Ishikawa (cell line): ENCODE data around the gene MBOAT2.

Experiments used
- CEBPB ChIP-seq: IDR thresholded peaks from 2 replicates; pipeline ENCODE4 v1.6.1; 2012
- CREB1 ChIP-seq: IDR thresholded peaks from 2 replicates; pipeline ENCODE4 v1.6.1; 2012; ENCODE audit warnings: low read depth
- EGR1 ChIP-seq: IDR thresholded peaks from 2 replicates; pipeline ENCODE4 v1.6.1; 2012
- EP300 ChIP-seq: IDR thresholded peaks from 2 replicates; pipeline ENCODE4 v1.6.1; 2012; ENCODE audit warnings: borderline replicate concordance
- FOXM1 ChIP-seq: IDR thresholded peaks from 2 replicates; pipeline ENCODE4 v1.6.1; 2012; ENCODE audit warnings: low read depth, borderline replicate concordance
- MAX ChIP-seq: IDR thresholded peaks from 2 replicates; pipeline ENCODE4 v1.6.1; 2012
- NFIC ChIP-seq: IDR thresholded peaks from 2 replicates; pipeline ENCODE4 v1.6.1; 2012
- RAD21 ChIP-seq: IDR thresholded peaks from 2 replicates; pipeline ENCODE4 v1.6.1; 2012; ENCODE audit warnings: low read depth
- REST ChIP-seq: IDR thresholded peaks from 2 replicates; pipeline ENCODE4 v1.6.1; 2012; ENCODE audit warnings: low read depth, mild to moderate bottlenecking
- TAF1 ChIP-seq: IDR thresholded peaks from 2 replicates; pipeline ENCODE4 v1.6.1; 2012; ENCODE audit warnings: low read depth, mild to moderate bottlenecking
- TCF12 ChIP-seq: IDR thresholded peaks from 2 replicates; pipeline ENCODE4 v1.6.1; 2012; ENCODE audit warnings: low read depth
- TEAD4 ChIP-seq: IDR thresholded peaks from 2 replicates; pipeline ENCODE4 v1.6.1; 2012
- USF1 ChIP-seq: IDR thresholded peaks from 2 replicates; pipeline ENCODE4 v1.6.1; 2012
- YY1 ChIP-seq: IDR thresholded peaks from 2 replicates; pipeline ENCODE4 v1.6.1; 2012; ENCODE audit warnings: low read depth
- ZBTB7A ChIP-seq: IDR thresholded peaks from 2 replicates; pipeline ENCODE4 v1.6.1; 2012; ENCODE audit warnings: low read depth

MBOAT2 gene

DNA sequence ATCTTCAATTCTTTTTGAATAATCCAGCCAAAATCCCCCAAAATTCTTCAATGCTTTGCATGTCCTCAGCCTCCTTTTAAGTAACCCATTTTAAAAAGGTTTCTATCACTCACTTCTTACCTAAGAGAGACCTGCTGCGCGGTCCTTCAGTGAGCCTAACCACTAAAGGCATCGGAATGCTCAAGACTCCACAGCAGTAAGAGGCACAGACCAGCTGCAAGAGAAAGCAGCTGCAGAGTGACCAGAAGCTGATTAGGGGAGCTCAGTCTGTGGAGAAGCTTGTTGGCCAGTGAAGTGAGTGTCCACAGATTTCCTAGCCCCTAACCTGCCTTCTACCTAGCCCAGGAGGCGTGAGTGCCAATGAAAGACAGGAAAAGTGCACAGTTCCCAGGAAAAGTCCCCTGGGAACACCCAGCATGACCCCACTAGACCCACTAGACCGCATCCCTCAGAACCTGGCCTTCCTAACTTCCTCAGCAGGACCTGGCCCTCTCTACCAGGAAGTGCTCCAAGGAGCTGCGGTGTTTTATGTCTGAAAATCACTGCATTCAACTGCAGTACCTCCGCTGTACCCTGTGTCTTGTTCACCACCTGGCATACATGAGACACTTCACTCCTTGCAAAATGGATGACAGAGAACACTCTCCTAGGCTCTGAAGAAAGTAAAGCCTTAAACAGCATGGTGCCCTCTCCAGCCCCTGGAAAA lies 10.1 kb downstream of the MBOAT2 start:
- TF ChIP-seq FOXM1, result no peak
- no peak for TF ChIP-seq TAF1
- TF ChIP-seq MAX, result no peak
- no peak for TF ChIP-seq USF1
- no peak for TF ChIP-seq EGR1
- TF ChIP-seq TEAD4, result no peak
- TF ChIP-seq CEBPB, result no peak
- no peak for TF ChIP-seq YY1
- no peak for TF ChIP-seq REST
- no peak for TF ChIP-seq ZBTB7A
- TF ChIP-seq EP300, result no peak
- TF ChIP-seq TCF12, result no peak
- TF ChIP-seq RAD21, result no peak
- no peak for TF ChIP-seq NFIC

- TF ChIP-seq CREB1 (no peak), RAD21 (no peak), REST (no peak), MAX (no peak), TCF12 (no peak), TAF1 (no peak), USF1 (no peak)
Observed at GRCh38 chr2:8992643-8993042, 10.8 kb downstream of the MBOAT2 start.

- TF ChIP-seq TEAD4 (no peak), EP300 (no peak), FOXM1 (no peak), RAD21 (no peak), TCF12 (no peak), CREB1 (no peak), ZBTB7A (no peak), EGR1 (no peak), USF1 (no peak), REST (no peak), YY1 (no peak), CEBPB (no peak), TAF1 (no peak), NFIC (no peak), MAX (no peak)
Observed at GRCh38 chr2:8989536-8990079, 13.9 kb downstream of the MBOAT2 start.

- TF ChIP-seq MAX, result no peak
Observed at GRCh38 chr2:8987410-8987809, 16.1 kb downstream of the MBOAT2 start.
